NCI-H2227 (cell line): Measurements from ENCODE around the gene HES4.
"Not testable (repeated sequence)": the region's sequence is repeated elsewhere in the genome, so short reads cannot be mapped to it uniquely, and the experiment has no call there.

ENCODE experiments used
- DNase-seq: peaks from one replicate; lab custom pipeline; 2025; ENCODE audit not compliant: unreplicated experiment; lab: John Stamatoyannopoulos, UW

The HES4 gene

DNA sequence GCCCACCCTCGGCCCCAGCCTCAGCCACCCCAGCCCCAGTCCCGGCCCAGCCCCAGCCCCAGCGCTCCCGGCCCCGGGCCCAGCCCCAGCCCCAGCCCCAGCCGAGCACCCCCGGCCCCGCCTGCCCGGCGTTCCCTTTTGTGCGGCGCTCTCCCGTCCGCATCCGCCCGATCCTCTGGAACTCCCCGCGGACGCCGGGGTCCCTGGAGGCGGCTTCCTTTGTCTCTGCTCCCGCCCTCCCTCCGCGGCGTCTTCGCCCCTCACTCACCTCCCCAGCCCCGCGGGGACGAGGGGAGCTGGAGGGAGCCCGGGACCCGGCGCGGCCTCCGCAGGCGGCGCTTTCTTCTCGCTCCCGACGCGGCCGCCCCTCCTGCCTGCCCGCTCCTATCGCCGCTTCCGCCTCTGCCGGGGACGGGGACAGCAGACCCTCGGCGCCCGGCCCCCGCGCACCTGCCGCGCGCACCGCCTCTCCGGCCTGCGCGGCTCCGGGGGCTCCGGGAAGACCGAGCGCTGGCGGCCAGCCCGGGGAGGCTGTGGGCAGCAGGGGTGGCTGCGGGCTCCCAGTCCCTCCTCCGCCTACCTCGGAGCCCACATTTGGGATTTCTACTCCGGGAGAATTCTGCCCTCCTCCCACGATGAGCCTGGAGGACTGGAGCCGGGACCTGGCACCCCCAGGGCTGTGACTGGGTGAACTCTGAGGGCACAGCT lies 34.0 kb upstream of the HES4 start:
- DNase-seq: peak; percentile 57

GRCh38 chr1:1033009-1033587 lies 33.2 kb upstream of the HES4 start:
- DNase-seq: peak; percentile 99

DNA sequence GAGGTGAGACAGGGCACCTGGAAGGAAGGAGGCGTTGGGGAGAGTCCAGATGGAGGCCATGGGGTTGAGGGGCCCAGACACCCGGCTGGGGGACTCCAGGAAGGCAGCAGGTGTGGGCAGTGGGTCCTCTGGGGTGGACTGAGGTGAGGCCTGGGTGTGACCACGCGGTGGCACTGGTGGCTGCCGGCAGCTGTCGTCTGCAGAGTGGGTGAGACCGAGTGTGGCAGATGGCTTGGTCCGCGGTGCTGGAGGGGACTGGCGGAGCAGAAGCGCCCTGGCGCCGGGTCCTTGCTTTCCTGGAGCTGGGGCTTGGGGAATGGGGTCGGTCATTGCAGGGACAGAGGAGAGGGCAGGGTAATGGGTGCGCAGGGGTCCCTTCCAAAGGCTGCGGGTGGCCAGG lies 32.5 kb upstream of the HES4 start:
- DNase-seq: peak; percentile 52

- DNase-seq: no peak
Observed at GRCh38 chr1:1031659-1032235, 31.9 kb upstream of the HES4 start.

GRCh38 chr1:1030867-1031658 lies 31.2 kb upstream of the HES4 start:
- DNase-seq: not testable (repeated sequence)

- no peak for DNase-seq
Observed at GRCh38 chr1:1027791-1028190, 27.9 kb upstream of the HES4 start.

GRCh38 chr1:1026599-1027413 lies 26.9 kb upstream of the HES4 start:
- DNase-seq: no peak

GRCh38 chr1:1025730-1026129 lies 25.8 kb upstream of the HES4 start:
- DNase-seq: no peak

GRCh38 chr1:1024771-1025699 lies 25.1 kb upstream of the HES4 start:
- no peak for DNase-seq

- no peak for DNase-seq
Observed at GRCh38 chr1:1024149-1024770, 24.4 kb upstream of the HES4 start.

DNA sequence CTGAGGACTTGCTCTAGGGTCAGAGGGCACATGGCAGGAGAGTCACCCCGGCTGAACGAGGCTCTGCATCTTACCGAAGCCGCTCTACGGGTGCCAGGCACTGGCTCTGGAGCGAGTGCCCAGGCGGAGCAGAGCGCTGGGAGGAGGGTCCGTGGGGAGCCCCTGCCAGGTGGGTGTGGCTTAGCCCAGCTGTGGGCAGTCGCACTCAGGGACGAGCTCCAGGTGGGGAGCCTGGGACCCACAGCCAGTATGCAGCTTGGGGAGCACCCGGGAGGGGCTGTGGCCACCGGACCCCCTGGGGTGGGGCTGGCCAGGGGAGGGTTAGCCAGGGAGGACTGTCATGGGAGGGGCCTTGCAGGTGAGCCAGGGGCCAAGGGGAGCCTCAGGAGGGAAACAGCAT lies 23.8 kb upstream of the HES4 start:
- no peak for DNase-seq

DNA sequence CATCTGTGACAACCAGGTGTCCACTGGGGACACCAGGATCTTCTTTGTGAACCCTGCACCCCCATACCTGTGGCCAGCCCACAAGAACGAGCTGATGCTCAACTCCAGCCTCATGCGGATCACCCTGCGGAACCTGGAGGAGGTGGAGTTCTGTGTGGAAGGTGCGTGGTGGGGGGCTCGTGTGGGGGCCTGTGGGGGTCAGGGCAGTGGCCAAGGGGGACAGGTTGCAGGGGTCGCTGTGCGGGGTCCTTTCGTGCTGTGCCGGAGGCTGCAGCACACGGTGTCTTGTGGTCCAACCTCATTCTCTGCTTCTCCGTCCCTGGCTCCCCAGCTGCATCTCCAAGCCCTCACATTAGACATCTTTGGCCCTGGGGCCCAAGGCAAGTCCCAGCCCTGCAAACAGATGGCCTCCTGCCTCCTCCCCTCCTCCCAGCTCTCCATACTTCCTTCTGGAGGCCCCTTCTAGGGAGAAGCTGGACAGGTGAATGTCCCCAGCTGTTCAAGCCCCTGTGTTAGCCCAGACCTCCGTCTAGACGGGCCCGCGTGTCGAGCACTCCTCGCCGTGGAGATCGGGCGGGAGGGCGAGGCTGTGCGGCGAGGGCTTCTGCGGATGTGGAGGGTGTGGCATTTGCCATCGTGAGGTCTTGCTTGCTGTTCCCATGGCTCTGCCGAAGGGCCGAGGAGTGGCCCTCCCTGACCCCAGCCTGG lies 22.6 kb upstream of the HES4 start:
- no peak for DNase-seq

DNA sequence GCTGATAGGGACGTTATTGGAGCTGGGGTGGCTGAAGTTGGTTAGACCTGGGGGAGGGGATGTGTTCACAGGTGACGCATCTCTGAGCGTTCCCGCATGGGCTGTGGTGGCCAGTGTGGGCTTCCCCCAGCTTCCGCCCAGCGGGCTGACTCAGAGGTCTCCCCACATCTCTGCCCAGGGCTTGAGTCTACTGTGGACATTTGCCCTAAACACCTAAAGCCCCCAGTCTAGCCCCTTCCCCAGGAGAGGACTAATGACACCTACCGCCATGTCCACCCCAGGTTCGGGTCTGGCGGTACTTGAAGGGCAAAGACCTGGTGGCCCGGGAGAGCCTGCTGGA lies 22.0 kb upstream of the HES4 start:
- no peak for DNase-seq

DNA sequence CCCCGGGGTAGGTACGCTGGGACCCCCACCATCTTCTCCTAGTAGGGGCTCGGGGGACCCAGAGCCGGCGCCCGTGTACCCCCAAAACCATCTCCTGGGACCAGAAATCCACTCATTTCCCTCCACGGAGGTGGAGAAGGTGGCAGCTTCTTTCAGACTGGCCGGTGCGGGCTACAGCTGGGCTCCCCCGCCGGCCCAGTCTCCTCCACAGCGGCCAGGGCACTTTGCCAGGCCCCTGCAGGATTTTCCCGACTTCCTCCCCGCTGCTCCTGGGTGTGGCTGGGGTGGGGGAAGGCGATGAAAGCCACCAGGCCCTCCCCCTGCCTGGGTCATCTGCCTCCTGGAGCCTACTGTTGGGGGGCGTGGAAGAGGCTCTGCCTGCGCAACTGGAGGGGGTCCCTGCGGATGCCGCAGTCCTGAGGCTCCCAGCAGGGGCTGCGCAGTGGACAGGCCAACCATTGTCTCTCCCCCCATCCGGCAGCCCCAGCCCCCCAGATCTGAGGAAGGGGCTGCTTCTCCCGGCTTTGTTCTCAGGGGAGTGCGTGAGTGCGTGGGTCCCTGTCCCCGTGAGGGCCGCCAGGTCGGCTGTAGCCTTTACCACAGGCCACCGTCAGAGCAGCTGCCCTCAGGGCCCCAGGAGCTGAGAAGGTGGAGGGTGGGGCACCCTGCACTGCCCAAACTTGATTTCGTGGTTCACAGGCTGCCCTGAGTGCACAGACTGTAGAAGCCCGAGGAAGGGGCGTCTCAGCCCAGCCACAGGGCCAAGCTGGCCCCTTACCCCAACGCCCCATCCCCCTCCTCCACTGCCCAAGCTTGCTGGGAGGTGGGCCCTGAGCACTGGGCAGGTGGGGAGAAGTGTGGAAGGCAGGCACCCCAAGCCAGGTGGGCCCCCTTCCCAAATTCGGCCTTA lies 21.4 kb upstream of the HES4 start:
- DNase-seq: peak; percentile 71

DNA sequence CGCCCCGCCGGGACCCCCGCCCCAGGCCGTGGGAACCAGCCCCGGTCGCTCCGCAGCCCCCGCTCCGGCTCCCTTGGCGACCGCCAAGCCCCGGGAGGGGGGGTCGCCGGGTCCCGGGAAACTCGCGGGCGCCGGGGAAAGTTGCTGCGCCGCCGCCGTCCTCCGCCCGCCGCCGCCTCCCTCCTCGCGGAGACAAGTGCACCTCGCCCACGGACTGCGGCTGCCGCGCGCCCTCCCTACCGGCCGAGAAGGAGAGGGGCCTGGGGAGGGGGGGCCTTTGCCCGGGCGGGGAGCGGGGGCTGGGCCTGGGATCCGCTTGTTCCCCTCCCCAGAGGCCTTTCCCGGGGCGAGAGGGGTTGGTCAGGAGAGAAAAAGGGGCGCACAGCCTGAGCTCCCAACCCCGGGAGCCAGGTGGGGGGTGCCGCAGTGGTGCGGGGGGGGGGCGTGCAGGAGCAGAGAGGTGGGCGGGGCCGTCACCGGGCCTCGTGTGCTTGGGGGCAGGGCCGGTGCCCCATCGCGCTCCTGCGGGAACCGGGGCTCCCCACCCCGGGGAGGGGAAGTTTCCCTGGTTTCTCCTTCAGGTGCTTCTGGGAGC lies 20.6 kb upstream of the HES4 start:
- peak; percentile 53 for DNase-seq

DNA sequence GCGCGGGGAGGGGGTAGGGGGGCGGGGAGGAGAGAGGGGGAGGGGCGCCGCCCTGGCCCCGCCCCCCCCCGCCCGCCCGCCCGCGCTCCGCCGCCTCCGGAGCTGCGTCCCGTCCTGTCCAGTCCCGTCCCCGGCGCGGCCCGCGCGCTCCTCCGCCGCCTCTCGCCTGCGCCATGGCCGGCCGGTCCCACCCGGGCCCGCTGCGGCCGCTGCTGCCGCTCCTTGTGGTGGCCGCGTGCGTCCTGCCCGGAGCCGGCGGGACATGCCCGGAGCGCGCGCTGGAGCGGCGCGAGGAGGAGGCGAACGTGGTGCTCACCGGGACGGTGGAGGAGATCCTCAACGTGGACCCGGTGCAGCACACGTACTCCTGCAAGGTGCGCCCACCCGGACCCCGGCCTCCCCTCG lies 20.1 kb upstream of the HES4 start, which contains the start of gene AGRN:
Gene AGRN (plus strand): TSS at position 121 of the 405 bp plus-strand sequence. CDS start 53 bp downstream, at position 174.
- peak; percentile 75 for DNase-seq
